GM15510 (cell line): ENCODE data around the gene DOHH.

ENCODE experiments used
- POLR2A ChIP-seq: IDR thresholded peaks from 3 replicates; pipeline ENCODE4 v1.6.1; 2011; ENCODE audit warnings: borderline replicate concordance; ENCODE audit not compliant: insufficient read length; ENCODE audit errors: extremely low read depth

Gene DOHH

DNA sequence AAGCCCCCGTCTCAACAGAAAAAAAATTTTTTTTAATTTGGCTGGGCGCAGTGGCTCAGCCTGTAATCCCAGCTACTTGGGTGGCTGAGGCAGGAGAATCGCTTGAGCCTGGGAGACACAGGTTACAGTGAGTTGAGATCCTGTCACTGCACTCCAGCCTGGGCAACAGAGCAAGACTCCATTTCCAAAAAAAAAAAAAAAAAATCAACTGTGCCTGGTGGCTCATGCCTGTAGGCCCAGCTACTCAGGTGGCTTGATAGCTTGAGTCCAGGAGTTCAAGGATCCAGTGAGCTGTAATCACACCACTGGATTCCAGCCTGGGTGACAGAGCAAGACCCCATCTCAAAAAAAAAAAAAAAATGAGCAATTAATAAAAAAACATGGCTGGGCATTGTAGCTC lies 1.3 kb upstream of the DOHH start:
- no peak for TF ChIP-seq POLR2A

DNA sequence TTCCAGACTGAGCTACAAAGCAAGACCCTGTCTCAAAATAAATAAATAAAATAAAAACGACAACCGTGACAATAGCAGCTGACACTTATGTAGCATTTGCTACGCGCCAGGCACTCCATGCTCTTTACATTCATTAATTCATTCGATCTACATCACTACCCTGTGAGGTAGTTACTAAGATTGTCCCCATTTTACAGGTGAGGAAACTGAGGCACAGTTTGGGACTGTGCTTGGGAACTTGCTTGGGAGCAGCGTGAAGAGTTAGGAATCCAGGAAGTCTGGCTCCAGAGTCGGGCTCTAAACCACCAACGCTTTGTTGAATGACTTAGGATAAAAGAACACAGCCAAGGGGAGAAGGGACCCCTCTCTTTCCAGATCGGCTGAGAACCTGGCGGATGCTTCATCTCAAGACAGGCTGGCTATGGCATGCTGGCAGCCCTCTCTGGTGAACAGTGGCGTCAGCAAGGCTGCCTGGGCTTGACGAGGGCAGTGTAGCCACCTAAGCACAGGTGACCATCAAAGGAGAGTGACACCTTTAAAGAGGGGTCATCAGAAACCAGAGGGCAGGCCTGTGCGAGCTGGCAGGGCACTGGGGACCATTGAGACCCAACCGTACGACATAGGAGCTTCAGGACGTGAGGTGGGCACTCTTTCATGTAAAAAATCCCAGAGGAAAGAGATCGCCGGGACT lies 591 bp downstream of the DOHH start:
- TF ChIP-seq POLR2A: no peak

DNA sequence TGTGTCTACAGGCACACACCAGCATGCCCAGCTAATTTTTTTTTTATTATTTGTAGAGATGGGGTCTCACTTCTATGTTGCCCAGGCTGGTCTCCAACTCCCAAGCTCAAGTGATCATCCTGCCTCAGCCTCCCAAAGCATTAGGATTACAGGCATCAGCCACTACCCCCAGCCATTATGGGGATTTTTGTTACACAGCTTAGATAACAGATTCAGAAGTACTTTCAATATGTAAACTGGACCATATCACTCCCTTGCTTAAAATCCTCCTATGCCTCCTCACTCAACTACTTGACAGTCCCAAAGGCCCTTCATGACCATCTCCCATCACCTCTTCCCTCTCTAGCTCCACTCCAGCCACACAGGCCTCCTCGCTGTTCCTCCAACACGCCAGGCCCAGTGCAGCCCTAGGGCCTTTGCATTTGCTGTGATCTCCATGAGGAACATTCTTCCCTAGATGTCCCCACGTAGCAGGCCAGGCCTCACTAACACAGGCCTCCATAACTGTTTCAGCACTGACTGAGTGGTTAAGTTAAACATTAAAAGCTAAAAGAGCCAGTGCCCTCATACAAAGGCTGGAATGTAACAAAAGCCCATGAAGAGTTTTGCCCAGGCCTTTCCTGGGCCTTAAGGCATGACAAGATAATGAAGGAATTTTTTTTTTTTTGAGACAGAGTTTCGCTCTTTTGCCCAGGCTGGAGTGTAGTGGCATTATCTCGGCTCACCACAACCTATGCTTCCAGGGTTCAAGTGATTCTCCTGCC lies 2.5 kb downstream of the DOHH start:
- TF ChIP-seq POLR2A: no peak

DNA sequence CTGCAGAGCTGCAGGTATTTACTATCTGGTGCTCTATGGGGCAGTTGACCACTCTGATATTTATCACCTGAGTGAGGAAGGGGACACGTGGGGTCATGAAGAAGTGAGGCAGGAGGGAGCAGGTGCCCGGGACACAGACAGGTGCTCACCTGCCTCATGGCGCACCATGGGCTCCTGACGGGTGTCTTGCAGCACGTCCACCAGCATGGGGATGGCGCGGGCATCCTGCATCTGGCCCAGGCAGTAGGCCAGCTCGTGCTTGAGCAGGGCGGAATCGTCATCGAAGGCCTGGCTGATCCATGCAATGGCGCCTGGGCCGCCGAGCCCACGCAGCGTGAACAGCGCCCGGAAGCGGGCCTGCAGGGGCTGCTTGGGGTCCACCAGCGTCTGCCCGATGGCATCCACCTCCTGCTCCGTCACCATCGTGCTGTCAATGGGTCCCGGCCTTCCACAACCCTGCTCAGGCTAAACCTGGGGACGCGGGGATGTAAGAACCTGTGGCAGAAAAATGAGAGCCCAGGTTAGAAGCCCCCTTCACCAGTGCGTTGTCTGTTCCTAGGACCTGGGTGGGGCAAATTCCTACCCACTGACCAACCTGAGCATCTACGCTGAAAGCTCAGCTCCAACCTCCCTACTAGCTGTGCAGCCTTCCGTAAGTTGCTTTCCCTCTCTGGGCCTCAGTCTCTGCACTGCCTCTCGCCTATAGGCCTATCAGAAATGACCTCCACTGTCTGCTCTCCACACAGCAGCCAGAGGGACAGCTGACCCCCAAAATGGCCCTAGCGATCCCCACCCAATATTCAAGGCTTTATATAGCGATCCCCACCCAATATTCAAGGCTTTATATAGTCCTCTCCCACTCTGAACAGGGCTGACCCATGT lies 3.8 kb downstream of the DOHH start:
- TF ChIP-seq POLR2A: no peak

DNA sequence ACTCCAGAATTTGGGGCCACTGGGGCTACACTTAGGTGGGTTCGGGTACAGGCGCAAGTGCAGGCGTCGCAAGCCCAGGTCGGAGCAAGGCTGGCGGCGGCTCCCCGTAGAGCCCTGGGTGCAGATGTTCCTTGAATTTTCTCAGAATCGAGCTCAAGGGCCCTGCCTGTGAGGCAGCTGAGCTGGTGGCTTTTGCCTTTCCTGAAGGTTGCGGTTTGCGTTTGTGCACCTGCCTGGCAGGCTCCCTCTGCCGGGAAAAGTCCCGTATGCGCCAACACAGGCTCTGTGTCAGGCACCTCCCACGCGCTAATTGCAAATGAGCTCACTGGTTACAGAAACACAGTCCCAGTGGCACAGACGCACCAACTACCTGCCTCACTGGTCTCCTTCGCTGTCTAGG lies 5.9 kb downstream of the DOHH start:
- TF ChIP-seq POLR2A: no peak

DNA sequence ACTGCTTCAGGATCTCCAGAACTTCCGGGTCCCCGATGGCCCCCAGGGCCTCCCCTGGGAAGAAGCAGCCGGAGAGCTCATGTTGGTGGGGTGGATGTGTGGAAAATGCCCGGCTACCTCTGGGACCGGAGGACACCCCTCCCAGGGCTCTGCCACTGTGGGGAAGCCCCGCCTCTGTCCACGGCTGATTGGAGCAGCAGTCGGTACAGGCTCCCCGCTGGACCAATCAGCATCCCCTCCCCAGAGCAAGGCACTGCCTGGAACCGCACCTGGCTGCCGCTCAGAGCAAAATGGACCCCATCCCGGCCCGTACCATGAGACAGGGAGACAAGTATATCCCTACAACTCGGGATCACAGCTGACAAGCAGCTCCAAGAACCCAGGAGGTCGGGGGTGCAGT lies 6.4 kb downstream of the DOHH start:
- no peak for TF ChIP-seq POLR2A

DNA sequence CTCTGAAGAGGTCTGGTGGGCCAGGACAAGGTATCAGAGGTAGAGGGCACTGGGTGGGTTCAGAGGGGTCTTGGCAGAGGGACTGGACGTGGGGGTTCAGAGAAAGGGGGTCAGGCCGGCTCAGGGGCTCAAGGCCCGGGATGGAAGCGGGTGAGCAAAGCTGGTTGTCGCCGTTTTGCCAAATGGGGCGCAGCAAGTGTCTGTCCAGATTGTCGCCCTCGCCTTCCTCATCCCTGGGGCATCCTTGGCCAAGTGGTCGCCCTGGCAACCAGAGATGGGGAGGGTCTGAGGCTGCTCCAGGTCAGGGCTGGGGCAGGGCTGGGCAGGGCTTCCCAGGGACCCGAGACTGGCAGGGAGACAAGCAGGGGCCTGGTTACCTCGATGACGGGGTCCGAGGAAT lies 6.8 kb downstream of the DOHH start:
- no peak for TF ChIP-seq POLR2A

DNA sequence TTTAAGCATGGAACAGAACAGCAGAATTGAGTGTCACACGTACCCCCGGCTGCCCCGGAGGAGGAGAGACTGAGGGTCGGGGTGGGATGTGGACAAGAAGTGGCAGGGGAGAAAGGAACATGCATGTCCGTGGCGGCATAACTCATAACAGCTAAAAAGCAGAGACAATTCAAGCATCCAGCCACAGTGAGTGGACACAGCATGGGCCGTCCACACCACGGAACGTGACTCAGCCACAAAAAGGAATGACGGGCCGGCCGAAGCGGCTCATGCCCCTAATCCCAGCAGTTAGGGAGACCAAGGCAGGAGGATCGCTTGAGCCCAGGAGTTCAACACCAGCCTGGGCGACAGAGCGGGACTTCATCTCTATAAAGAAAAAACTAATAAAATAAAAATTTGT lies 7.6 kb downstream of the DOHH start:
- TF ChIP-seq POLR2A: no peak

DNA sequence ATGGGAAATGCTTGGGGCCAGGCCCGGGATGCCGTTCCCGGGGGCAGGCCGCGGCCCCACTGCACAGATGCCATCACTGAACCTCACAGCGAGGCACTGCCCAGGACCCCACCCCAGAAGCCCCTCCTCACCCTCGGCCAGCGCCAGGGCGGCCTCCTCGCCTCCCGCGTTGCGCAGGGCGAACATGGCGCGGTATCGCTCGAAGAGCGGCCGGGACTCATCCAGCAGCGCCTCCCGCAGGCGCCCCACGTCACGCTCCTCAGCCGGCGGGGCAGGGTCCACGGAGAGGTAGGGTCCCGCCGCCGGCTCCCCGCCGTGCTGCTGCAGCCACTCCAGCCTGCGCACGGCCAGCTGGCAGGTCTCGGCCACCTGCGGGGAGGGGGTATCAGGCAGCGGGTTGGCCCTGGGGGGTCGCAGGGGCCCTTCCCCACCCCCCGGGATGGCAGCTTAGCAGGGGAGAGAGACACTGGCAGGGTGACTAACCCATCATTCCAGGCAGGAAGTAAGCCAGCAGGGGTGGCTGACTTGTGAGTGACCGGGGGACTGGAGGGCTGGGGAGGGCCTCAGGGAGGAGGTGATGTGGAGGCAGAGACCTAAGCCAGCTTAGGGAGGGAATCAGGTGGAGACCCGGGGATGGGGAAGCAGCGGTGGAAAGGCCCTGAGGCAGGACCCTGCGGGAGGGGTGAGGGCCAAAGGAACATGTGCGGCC lies 8.2 kb downstream of the DOHH start:
- TF ChIP-seq POLR2A: no peak

DNA sequence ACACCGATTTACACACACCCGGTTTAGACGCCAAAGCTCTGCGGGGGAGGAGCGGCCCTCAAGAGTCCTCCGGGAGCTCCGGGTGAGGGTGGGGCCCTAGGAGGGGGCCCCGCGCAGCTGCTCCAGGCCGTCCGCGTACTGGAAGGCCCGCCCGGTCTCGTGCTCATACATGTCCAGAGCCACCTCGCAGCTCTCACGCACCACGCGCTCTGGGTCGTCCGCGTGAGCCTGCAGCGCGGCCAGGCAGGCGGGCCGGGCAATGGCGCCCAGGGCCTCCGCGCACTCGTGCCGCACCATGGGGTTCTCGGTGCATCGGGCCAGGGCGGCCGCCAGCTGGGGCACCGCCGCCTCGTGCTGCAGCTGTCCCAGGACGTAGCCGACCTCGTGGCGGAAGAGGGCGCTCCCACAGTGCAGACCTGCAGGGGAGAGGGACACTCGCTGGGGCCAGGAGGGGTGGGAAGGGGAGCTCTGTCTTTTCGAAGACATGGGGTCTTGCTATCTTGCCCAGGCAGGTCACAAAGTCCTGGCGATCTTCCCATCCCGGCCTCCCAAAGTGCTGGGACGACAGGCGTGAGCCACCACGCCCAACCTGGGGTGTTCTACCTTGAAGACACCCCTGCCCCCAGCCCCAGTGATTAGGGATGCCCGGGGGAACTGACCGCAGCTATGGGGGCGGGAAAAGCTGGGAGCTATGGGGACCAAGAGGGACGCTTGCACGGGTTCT lies 8.9 kb downstream of the DOHH start:
- TF ChIP-seq POLR2A: no peak

DNA sequence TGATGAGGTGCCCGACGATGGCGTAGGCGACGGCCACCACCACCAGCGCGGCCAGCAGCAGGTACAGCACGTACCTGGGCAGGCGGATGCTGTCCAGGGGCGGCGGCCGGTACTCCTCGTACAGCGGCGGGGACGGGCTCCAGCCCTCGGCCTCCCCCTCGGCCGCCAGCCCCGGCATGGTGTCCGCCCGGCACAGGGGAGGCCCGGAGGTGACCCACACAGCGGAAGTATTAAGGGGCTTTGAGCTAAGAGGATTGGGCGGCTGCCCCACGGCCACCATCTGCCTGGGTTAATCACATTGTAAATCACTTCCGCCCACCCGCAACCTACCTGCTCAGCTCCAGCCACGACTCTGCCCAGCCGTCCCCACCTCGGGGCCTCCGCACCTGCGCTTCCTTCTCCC lies 17.2 kb downstream of the DOHH start, which contains the start of gene SMIM44:
Gene SMIM44, minus strand, starts transcription at position 216 of the 403 bp plus-strand sequence. Its CDS starts 38 bp downstream, at position 178.
- TF ChIP-seq POLR2A: no peak

DNA sequence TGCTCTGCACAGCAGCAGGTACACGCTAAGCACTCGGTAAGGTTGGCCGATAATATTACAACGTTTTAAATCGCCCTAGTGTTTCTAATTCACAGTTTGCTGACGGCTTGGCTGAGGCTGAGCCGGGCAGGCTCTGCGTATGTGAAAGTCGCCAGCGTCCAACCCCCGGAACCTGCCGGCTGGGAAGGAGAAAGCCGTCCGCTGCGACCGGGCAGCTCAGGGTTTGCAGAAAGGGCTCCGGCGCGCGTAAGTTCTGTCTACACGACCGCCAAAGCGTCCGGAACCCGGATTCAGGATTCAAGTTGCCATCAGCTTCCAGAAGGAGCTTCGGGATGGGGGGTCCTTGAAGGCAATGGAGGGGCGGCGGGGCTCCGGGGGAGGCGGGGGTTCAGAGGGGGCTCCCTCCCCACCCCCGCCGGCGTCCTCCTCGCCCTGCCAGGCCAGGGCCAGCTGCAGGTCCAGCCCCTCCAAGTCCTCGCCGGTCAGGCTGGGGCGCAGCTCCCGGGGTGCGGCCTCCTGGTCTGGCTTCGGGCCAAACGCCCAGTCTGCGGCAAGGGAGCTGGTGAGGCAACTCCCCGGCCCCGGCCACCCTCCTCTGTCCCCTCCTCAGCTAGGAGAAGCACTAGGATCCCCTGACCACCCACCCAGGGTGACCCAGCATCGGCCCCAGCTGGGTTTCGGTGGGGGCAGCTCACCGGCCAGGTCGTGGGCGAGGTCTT lies 17.8 kb downstream of the DOHH start:
- TF ChIP-seq POLR2A: no peak
